GM19043 (cell line): Measurements from ENCODE around the gene NFATC1.
"Not testable (repeated sequence)": the region's sequence is repeated elsewhere in the genome, so short reads cannot be mapped to it uniquely, and the experiment has no call there.

Source experiments
- ATAC-seq: cut with Tn5 transposase; IDR thresholded peaks from one replicate; pipeline ENCODE4 v1.9.1; 2021; ENCODE audit warnings: low read depth; ENCODE audit not compliant: unreplicated experiment

Gene NFATC1

DNA sequence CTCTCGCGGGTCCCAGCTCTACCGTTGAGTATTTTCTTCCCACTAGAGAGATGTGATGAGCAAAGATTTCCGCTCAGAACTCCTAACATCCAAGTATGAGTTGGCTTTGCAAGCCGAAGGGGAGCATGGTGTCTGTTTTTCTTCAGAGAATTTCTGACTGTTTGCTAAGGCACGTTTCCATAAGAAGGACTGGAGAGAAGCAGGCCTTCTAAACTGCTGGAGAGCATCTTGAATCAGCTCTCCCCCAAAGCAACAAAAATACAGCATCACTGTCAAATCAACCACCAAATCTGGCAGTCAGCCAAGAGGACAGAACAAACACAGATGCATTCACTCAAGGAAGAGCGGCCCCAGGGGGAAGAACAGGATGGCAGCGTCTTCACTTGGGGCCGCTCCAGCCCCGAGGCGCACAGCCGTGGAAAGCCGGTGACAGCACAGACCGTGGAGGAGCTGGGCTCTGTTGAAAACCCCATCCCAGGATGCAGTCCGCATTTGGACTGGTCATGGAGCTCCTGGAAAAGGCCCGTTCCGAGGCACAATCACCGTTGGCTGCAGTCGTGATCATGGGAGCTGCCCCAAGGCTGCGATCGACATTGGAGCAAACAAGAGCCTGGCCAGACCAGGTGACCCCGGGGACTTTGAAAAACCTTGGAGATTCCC is 101.4 kb downstream of the NFATC1 start:
- peak; percentile 46 for ATAC-seq

DNA sequence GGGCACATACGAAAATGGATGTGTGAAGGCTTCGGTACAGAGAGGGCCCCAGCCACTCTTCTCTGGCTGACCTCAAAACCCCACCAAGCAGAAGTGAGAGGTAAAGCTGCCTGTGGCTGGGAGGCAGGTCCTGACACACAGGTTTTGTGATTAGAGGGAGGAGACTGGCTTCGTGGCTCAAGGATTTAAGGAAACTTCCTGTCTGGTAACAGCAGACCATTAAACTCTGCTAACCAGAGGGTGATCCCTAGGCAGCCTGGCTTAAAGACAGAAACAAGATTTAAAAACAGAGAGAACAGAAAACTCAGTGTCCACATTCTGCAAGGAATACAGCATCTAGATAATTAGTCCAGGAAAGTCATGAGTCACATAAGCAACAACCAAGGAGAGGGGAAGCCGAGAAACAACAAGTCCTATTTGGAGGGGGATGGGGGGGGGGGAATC is 101.9 kb downstream of the NFATC1 start:
- ATAC-seq = peak; percentile 94

DNA sequence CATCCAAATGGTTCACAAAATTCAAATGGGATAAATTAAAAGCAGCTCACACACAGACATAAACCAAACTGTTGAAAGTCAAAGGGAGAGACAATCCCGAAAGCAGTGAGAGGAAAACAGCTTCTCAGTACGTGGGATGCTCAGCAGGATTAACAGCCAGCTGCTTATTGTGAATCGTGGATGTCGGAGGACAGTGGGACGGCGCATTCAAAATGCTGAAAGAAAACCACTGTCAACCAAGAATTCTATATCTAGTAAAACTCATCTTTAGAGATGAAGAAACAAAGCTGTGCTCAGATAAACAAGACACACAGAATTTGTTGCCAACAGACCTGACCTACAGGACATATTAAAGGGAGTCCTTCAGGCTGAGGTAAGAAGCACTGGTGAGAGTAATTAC is 102.9 kb downstream of the NFATC1 start:
- no peak for ATAC-seq

DNA sequence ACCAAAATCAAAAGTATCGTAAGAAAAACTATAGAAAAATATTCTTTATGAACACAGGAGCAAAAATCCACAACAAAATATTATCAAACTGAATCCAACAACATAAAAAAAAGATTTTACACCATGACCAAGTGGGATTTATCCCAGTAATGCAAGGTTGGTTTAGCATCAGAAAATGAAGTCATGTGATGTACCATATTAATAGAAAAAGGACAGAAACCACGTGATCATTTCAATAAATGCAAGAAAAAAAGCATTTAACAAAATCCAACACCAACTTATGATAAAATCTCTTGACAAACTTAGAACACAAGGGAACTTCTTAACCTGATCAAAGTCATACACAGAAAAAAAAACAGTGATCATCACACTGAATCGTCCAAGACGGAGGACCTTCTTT is 105.3 kb downstream of the NFATC1 start:
- no peak for ATAC-seq

DNA sequence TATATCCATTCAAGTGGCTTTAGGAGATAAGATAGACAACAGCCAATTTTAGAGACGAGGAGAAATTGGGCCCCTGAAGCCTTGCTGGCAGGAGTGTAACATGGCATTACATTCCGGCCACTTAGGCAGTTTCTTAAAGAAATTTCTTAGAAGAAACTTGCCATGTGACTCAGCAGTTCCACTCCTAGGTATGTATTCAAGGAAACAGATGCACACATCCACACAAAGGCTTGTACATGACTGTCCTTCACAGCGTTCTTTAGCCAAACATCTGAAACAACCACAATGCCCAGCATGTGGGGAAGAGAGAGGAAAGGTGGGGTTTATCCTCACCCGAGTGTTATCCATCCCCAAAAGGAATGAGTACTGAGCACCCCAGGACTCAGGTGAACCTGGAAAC is 107.1 kb downstream of the NFATC1 start:
- no peak for ATAC-seq

DNA sequence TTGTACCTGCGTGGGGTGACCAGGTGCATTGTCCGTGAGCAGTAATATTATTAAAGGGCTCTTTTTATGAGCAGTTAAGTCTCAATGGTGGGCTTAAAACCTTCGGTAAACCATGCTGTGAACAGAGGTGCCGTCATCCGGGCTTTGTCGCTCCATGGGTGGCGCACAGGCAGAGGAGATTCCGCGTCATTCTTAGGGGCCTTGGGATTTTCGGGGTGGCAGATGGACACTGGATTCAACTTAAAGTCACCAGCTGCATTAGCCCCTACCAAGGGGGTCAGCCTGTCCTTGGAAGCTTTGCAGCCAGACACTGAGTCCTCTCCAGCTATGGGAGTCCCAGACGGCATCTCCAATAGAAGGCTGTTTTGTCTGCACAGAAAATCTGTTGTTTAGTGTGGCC is 107.7 kb downstream of the NFATC1 start:
- no peak for ATAC-seq

DNA sequence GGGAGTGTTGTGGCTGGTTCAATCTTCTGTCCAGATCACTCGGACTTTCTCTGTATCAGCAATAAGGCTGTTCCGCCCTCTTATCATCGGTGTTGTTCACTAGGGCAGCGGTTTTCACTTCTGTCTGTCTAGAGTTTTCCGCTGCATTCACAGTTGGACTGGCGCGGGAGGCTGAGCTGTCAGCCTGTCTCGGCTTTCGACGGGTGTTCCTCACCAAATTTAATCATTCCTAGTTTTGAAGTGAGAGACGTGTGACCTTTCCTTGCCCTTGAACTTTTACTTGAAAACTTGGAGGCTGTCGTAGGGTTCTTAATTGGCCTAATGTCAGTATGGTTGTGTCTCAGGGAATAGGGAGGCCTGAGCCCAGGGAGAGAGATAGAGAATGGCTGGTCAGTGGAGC is 108.3 kb downstream of the NFATC1 start:
- ATAC-seq = no peak

DNA sequence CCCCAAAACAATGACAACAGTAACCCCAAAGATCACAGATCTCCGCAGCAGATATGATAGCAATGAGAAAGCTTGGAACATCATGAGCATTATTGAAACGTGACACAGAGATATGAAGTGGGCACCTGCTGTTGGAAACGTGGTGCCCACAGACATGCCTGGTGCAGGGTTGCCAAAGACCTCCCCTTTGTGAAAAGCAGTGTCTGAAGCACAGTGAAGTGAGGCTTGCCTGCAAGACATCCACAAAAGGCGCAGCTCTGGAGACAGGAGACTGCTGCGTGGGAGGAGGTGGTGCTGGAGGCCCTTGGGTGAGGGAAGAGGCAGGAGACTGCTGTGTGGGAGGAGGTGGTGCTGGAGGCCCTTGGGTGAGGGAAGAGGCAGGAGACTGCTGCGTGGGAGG is 108.8 kb downstream of the NFATC1 start:
- not testable (repeated sequence) for ATAC-seq

DNA sequence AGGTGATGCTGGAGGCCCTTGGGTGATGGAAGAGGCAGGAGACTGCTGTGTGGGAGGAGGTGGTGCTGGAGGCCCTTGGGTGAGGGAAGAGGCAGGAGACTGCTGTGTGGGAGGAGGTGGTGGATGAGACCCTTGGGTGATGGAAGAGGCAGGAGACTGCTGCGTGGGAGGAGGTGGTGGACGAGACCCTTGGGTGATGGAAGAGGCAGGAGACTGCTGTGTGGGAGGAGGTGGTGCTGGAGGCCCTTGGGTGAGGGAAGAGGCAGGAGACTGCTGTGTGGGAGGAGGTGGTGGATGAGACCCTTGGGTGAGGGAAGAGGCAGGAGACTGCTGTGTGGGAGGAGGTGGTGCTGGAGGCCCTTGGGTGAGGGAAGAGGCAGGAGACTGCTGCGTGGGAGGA is 109.7 kb downstream of the NFATC1 start:
- not testable (repeated sequence) for ATAC-seq

DNA sequence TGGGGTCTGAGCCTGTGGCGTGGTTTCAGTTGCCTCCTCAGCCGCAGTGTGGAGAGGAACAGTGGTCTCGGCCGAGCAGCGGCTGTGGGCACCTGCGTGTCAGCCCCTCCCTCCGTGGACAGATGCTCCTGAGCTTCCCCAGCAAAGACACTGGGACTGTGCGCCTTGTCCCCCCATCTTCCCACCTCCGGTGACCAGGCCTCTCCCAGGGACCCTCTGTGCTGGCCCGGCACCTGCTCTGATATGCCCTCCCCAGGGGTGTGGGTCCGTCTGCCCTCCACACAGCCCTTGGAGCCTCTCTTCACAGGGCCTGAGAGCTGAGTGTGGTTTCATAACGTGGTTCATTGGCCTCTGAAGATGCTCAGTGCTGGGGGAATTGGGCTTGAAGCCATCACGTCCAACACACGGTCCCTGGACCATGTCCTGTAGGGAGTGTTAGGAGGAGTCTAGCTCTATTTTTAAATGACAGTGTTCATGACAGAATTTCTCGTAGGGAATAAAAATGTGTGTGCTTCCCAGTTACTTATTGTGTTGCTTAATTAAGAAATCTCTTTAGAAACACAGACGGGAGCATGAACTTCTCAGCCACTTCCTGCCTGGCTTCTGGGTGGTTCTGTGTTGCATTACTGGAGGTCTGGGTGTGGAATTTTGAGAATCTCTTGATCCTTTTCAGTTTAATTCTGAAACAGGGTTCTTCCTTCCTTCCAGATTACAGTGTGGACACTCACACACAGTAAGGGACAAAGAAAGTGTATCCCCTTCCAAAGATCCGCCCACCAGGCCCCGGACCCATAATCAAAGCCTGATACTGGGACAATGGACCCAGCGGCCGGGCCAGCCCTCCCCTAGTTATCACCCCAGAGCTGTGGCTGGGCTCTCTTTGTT is 110.7 kb downstream of the NFATC1 start:
- ATAC-seq = no peak

DNA sequence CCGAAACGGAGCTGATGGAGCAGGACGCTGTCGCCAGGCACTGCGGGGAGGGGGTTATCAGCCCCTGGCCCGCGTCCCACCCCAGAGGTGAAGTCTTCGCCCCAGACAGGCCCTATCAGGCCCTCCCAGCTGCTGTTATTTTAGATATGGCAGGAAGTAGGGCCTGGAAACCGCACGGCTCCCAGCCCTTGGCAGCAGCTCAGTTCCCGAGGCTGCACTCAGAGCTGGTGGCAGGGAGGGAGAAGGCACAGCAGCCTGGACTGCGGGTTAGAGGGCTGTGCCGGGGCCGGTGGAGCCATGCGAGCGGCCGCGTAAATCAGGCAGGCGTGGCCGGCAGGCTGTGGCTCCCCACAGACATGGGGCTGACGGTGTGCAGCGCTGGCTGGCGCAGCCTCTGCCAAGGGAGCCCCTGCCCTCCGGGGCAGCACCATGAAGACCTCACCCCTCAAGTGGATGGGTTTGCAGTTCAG is 111.4 kb downstream of the NFATC1 start:
- ATAC-seq = no peak

DNA sequence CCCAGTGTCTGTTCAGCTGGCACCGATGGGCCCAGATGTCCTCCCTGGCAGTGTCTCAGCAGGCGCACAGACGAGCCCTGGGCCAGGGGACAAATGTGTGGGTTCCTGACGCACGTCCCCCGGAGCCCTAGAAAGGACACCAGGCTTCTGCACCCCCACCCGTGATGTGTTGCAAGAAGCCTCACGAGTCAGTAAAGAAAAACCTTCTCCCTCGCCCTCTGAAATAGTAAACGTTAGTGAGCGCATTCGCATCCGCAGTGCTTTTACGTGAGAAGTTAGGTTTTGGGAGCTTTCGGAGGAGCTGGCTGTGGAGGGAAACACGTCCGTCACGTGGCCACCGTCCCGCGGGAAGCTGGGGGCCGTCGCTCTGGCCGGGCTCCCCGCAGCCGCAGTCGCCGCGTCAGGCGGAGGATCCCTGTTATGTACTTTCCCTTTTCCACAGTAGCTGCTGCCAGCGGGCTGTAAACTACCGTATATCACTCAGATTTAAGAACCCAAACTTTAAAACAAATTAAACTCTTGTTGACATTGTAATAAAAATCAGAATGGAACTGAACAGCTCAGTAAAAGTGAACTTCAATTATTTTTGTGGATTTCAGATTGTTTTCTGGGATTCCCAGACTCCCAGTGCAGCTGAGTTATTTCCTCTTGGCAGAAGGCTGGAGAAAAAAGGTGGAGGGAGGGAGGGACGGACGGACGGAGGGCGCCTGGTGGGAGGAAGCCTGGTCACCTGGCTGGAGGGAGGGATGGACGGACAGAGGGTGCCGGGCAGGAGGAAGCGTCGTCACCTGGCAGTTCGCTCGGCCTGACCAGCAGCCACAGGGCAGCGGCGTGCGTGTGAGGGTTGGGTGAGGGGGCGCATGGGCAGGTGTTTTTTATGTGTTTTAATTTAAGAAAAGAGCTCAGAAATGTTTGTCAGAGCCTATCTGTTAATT is 112.1 kb downstream of the NFATC1 start:
- no peak for ATAC-seq

DNA sequence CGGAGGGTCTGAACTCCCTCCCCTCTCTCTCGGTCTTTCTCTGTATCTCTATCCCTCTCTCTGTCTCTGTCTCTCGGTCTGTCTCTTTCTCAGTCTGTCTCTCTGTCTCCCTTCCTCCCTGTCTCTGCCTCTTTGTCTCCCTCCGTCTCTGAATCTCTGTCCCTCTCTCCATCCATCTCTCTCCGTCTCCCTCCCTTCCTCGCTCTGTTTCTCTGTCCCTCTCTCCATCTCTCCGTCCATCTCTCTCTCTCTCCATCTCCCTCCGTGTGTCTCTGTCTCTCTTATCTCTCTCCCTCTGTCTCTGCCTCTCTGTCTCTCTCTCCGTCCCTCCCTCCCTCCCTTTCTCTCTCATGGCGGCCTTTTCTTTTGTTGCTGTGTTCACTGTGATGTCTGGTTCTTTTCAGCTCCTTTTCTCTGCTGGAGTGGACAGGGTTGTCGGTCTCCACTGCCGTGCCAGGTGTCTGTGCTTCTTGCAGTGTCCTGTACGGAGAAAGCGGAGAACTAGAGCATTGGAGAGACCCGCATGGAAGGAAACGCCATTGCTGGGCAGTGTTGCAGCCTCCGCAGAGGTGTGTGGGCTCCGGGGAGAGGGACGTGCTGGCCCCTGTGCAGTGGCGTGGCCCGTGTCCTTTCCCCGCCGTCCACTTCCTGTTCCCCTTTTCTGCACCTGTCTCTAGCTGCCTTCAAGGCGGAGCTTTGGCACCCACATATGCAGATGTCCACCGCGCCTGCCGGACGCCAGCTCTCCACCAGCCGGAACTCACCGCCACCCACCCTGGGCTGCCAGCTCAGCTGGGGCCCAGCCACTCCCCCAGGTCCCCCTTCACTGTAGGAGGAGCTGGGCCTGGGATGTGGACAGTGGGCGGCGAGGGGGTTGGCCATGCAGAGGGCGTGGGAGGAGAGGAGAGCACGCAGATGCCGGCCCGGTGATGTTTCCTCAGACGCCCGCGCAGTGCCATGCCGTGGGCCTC is 113.1 kb downstream of the NFATC1 start:
- ATAC-seq = no peak

DNA sequence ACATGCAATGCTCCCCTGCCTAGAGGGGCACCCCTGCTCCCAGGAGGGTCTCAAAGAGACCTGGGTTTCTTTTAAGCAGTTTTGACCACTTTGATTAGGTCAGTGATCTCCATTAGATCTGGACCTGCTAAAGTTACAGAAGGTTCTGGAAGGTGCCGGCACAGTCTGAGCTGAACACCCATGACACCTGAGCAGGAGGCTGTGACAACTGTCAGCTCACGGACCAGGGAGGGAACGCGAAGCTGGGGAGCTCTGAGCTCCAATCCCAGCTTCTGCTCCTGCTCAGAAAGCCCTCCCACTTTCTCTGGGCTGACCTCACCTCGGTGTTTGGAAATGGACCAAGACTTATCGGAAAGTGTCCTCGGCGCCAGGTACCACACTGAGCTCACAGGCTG is 113.8 kb downstream of the NFATC1 start:
- no peak for ATAC-seq

DNA sequence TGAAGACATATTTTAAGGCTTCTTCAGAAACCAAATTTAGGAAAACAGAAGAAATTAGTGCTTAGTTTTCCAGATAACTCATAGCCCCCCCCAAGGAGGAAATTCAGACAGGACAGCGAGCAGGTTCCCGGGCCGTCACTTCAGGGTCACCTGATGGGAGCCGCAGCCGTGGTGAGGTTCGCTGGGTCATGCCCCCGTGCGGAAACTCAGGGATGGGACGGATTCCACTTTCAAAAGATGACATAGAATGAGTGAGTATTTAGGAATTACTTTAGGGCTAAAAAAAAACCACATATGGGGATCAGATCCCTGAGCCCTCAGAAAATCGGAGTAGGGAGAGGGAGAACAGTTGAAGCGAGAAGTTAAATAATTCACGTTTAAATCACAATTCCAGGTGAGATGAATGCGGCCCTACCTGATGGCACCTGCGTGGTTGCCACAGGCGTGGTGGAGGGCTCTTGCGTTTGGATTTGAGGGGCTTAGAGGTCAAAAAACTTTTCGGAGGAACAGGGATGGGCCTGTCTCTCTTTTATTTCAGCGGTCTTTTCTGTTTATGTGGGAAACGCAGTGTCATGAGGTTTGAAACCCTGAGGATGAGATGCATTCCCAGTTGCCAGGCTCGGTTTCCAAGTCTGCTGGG is 114.4 kb downstream of the NFATC1 start:
- no peak for ATAC-seq

DNA sequence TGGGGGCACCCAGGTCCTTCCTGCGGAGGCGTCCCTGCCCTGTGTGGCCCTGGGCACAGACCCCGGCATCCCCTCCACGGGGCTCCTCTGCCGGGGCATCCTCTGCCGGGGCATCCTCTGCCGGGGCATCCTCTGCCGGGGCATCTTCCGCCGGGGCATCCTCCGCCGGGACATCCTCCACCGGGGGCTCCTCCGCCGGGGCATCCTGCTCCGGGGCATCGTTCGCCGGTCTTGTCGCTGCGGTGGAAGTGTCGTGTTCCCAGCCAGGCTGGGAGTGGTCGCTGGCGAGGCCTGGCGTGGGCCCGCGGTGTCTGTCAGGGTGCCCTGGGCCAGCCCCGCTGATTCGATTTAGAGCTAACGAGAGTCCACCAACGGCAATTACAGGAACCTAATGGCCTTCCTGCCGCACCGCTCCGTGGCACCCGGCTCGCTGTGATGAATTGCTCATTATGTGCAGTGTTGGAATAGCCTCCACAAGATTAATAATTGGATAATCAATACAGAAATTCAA is 115.1 kb downstream of the NFATC1 start:
- ATAC-seq = no peak

DNA sequence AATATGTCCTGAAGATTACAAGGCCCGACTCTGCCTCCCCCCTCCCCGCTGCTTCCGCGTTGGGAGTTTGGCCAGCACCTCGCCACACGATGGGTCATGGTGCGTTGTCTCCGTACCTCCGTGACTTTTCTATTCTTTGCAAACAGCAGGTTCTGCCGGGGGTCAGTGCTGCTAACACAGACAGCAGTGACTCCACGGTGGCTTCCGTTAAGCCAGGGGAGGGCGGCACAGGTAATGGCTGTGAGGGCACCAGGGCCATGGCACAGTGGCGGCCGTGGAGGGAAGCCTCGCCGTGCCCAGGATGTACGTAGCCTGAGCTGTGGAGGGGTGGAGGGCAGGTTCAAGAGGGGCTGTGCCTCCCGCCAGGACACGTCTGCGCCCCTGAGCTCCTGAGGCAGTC is 115.5 kb downstream of the NFATC1 start:
- ATAC-seq = no peak

DNA sequence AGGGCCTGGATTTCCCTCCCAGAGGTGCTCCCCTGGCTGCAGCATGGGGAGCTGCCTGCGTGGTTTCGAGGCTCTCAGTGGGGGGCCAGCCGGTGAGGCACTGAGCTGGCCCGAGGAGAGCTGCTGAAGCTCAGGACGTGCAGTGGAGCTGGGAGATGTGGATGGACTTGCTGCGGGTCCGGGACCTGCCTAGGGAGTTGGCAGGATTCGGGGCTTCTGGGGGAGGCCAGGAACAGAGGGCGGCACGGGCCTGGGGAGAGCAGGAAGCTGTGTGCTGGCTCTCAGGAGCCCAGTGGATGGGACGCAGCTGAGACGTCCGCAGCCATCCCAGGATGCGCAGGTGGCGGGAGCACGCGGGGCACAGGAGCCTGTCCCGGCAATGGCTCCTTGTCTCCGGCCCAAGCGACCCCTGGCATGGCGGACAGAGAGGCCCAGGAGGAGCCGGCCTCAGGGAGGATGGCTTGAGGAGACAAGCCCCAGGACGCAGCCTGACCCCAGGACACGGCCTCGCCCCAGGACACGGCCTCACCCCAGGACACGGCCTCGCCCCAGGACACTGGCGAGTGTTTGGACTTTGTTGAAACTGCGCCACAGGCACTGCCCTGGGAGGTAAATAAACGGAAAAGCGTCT is 116.1 kb downstream of the NFATC1 start:
- no peak for ATAC-seq
